Testis (tissue), 2 donors: ENCODE data around the gene VPREB1.
"Not testable (repeated sequence)": the region's sequence is repeated elsewhere in the genome, so short reads cannot be mapped to it uniquely, and the experiment has no call there.

ENCODE experiments used
- POLR2A ChIP-seq: fragments of 450-650 bp; IDR thresholded peaks from one replicate; pipeline ENCODE4 v1.6.1; 2017; ENCODE audit warnings: antibody characterized with exemption, mild to moderate bottlenecking, moderate library complexity
- TF ChIP-seq, protein P1 (sequence below), 3 experiments: fragments of 450-650 bp in 2 of 3; fragments of 200-600 bp in 1 of 3; sonication (generic) in 1 of 3; IDR thresholded peaks; one replicate each; pipeline ENCODE4 v1.5.1; 2016 to 2019; ENCODE audit warnings: antibody characterized with exemption in 3 of 3, mild to moderate bottlenecking in 2 of 3, moderate library complexity in 1 of 3

DNA sequence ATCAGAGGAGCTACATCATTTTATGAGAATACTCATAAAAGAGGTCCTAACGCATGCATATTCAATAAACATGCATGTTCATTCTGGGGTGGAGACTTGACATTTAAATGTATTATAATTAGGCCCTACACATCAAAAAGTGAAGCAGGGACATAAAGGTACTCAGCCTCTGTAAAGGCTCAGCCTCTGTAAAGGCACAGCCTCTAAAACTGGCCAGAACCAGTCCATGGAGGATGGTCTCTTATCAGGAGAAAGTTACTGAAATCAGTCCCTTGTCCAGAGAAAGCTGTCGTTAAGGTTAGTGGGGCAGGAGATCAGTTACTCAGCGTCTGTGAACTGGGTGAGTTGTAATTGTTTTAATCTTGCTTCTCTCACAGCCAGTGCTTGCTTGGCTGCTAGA, 19.2 kb downstream of the VPREB1 start:
- TF ChIP-seq, protein P1, sequence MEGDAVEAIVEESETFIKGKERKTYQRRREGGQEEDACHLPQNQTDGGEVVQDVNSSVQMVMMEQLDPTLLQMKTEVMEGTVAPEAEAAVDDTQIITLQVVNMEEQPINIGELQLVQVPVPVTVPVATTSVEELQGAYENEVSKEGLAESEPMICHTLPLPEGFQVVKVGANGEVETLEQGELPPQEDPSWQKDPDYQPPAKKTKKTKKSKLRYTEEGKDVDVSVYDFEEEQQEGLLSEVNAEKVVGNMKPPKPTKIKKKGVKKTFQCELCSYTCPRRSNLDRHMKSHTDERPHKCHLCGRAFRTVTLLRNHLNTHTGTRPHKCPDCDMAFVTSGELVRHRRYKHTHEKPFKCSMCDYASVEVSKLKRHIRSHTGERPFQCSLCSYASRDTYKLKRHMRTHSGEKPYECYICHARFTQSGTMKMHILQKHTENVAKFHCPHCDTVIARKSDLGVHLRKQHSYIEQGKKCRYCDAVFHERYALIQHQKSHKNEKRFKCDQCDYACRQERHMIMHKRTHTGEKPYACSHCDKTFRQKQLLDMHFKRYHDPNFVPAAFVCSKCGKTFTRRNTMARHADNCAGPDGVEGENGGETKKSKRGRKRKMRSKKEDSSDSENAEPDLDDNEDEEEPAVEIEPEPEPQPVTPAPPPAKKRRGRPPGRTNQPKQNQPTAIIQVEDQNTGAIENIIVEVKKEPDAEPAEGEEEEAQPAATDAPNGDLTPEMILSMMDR (IDR thresholded peaks at IDR 0.05), result not testable (repeated sequence)
- TF ChIP-seq POLR2A, result not testable (repeated sequence)
